Choroid plexus epithelial cell (primary cell): ENCODE measurements around the gene CASQ2.
A peak's percentile ranks its signal among the peaks of the same experiment; 100 is the strongest.

ENCODE experiments used
- DNase-seq: peaks from one replicate; pipeline ENCODE4 v3.0.0-alpha.2; 2010; ENCODE audit warnings: low read depth
- H3K4me3 ChIP-seq: 2 replicates; pipeline ENCODE4 v1.5.1; 2011; ENCODE audit warnings: low read depth, mild to moderate bottlenecking, control low read depth, low read length, moderate library complexity
- TF ChIP-seq, protein P1 (sequence below): conservative IDR thresholded peaks from 2 replicates; pipeline ENCODE4 v1.5.1; 2011; ENCODE audit warnings: low read depth, mild to moderate bottlenecking, control low read depth, inconsistent platforms, low read length, moderate library complexity

CASQ2 gene

DNA sequence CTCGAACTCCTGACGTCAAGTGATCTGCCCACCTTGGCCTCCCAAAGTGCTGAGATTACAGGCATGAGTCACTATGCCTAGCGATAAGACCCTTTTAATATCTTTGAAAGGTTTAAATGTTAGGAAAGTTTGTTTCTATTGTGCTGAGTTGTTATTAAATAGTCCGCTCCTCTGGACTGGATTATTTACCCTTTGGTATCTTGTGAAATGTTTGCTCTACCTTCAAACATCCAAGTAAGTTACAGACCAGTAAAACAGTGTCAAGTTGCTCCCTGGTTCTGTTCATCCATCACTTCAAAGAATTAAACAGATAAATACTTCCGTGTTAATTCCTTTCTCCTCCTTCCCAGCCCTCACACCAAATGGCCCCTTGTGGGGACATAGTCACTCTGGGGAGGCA is 44.8 kb downstream of the CASQ2 start:
- H3K4me3 ChIP-seq: no peak overlapping the region
- DNase-seq: no peak
- TF ChIP-seq, protein P1, sequence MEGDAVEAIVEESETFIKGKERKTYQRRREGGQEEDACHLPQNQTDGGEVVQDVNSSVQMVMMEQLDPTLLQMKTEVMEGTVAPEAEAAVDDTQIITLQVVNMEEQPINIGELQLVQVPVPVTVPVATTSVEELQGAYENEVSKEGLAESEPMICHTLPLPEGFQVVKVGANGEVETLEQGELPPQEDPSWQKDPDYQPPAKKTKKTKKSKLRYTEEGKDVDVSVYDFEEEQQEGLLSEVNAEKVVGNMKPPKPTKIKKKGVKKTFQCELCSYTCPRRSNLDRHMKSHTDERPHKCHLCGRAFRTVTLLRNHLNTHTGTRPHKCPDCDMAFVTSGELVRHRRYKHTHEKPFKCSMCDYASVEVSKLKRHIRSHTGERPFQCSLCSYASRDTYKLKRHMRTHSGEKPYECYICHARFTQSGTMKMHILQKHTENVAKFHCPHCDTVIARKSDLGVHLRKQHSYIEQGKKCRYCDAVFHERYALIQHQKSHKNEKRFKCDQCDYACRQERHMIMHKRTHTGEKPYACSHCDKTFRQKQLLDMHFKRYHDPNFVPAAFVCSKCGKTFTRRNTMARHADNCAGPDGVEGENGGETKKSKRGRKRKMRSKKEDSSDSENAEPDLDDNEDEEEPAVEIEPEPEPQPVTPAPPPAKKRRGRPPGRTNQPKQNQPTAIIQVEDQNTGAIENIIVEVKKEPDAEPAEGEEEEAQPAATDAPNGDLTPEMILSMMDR: no peak

DNA sequence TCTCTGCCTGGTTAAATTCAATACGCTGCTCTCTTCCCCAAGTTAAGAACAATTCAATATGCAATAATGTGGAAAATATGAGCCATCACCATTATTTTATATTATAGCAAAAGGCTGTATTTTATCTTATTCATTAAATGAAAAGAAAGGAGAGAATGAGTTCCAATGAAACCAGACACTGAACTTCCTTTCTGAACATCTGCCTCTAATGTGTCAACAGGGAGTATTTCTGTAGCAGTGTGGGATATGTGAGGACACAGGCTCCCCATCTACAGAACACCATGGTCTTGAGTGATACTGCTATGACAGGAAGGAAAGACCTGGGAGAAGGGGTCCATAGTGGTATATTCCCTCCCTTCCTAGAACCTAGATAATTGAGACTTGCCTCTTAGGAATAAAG is 46.3 kb downstream of the CASQ2 start:
- DNase-seq: peak; percentile 26
- no peak overlapping the region for H3K4me3 ChIP-seq
- TF ChIP-seq, protein P1: no peak

DNA sequence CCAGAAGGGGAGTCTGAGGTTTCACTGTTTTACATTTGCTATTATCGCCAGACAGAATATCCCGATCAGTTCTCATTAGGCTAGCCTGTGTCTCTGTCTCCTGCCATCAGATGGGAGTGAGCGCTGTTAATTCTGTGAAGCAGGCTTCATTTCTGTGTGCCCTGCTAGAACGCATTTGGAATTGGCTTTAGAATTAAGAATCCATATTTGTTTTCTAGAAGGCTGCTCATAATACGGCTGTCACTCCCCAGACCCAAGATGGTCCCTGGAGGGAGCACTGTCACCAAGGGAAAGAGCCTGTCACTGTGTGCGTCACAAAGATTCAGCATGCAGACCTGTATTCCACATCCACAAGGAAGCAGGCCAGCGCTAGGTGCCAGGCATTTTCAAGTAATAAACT is 49.2 kb downstream of the CASQ2 start:
- DNase-seq: no peak
- TF ChIP-seq, protein P1: no peak

DNA sequence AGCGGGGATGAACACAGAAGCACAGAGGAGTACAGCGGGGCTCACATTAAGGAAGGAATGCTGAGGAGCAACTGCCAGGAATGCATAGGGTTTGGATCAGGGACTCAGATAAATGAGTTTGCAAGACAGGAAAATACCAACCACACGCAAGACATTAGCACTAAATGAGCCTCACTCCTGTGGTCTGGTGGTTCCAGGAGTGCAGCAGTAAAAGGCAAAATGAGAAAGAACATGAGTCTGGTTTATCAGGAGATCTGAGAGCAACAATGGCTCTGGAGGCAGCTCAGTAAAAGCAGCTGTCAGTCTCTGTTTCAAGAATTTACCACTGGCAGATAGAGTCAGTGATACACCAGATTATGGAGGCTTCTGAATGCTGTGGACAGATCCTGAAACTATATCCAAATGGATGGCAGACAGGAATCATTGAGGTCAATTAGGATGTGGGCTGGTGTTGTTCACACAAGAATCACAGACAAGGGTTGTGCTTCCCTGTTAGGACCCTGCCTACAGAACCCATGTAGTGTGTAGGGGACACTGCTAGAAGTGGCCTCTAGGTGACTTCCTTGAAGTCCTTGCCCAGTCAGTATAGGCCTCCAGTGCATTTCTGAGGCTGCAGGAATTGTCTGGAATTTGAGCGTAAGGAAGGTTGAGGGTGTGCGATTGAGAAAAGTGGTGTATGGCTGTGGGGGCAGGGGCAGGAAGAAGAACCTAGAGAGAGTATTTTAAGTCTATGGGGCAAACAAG is 50.3 kb downstream of the CASQ2 start:
- no peak overlapping the region for H3K4me3 ChIP-seq
- DNase-seq: no peak
- TF ChIP-seq, protein P1: no peak

More for the DNA sequence above, 49.2 kb downstream of the CASQ2 start:
- no peak overlapping the region for H3K4me3 ChIP-seq

GRCh38 chr1:115717541-115717940 is 51.0 kb downstream of the CASQ2 start:
- DNase-seq: peak; percentile 77
- TF ChIP-seq, protein P1: peak; percentile 86
- no peak overlapping the region for H3K4me3 ChIP-seq

GRCh38 chr1:115714572-115715141 is 53.9 kb downstream of the CASQ2 start:
- no peak overlapping the region for H3K4me3 ChIP-seq
- DNase-seq: no peak
- TF ChIP-seq, protein P1: no peak

GRCh38 chr1:115713906-115714305 is 54.6 kb downstream of the CASQ2 start:
- TF ChIP-seq, protein P1: no peak
- no peak overlapping the region for H3K4me3 ChIP-seq
- DNase-seq: no peak
